GM21360 (cell line): ENCODE results near the gene STAM2.
"Not testable (repeated sequence)": the region's sequence is repeated elsewhere in the genome, so short reads cannot be mapped to it uniquely, and the experiment has no call there.

Source experiments
- ATAC-seq: cut with Tn5 transposase; IDR thresholded peaks from one replicate; pipeline ENCODE4 v1.9.1; 2021; ENCODE audit warnings: mild to moderate bottlenecking, moderate library complexity; ENCODE audit not compliant: unreplicated experiment

STAM2 gene

DNA sequence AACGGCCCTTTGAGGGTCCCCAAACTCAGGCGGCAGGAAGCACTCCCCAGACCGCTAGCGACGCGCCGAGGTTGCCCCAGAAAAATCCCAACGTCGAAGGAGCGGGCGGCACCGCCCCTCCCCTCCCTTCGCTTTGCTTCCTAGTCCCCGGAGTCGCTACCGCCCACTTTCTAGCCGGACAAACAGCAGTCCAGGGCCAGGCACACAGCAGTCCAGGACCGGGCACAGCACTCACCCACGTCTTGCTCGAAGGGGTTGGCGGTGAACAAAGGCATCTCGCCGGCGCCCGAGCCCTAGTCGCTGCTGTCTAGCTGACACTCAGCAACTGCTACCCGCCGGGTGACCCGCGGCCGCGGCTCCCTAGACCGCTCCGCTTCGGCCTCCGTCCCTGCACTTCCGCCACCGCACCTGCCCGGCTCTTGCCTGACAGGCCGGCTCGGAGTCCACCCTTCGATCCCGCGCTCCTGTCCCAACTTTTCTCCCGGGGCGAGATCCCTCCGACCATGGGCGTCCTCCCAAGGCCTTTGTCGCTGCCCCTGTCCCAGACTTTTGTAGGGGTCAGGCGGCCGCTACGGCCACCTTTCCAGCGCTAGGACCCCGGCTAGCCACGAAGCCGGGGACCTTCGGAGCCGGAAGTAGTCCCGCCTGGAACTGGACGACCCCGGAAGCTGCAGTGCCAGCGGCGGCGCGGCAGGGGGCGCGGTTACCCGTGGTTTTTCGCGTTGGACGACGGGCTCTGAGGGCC is at the start of gene STAM2:
Gene STAM2, minus strand, starts transcription at position 396 of the 745 bp plus-strand sequence. Its CDS starts 121 bp downstream, at position 275.
- ATAC-seq = peak; percentile 73

DNA sequence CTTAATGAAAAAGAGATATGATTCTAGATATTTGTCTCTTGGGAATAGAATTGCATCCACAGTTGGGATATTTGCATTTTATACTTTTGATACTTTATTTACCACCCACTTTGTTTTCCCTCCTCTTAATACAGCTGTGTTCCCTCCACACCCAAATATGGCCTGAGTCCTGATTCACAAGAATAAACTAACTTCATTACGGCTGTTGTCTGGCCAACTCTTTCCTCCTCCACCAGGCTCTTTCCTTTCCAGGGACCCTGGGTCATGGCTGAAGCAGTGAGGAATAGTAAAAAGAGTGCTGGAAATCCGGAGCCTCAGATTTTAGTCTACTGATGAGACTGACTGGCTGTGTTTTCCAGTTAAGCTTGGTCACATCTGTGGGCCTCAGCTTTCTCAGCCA is 48.4 kb upstream of the STAM2 start:
- ATAC-seq = no peak

DNA sequence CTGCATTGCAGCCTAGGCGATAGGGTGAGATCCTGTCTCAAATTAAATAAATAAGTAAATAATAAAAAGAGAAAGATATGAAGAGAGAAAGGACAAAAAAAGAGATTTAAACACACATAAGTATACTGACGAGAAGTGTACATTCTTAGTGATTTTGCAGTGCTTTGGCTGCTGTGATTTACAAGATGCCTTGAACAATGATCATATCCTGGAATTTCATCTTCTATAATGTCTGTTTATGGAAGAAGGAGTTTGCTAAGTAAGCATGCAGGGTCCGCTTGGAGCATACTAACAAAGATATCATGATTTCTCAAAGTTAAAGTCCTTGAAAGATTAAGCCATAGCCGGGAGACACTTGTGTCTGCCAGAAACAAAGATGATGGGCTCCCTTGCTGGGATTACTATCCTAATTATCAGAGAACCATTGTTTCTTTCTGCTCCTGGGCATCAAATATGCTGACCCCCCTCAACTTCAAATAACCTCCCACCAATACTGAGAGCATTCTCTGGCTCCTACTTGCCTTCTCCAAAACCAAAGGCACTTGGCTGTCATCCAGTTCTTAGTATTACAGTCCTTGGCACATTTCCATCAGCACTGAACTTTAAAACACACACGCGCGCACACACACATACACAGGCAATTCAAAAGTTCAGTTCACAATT is 47.5 kb upstream of the STAM2 start:
- no peak for ATAC-seq

DNA sequence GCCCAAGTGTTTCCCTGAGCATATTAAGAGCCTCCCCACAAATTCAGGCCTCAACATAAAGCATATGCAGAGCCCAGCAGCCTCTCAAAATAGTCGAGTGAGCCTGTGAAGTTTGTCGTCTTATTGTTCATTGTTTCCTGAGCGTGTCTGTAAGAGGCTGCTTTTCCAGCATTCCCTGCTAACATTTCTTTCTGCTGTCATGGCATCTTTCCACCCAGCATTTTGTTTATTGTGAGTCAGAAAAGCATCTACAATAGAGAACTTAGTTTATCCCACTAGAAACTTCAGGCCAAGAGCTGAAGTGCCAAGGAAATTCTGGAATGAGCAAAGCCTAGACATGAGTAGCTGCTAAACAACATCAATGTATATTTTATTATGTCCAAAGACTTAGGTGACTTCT is 46.3 kb upstream of the STAM2 start:
- no peak for ATAC-seq

DNA sequence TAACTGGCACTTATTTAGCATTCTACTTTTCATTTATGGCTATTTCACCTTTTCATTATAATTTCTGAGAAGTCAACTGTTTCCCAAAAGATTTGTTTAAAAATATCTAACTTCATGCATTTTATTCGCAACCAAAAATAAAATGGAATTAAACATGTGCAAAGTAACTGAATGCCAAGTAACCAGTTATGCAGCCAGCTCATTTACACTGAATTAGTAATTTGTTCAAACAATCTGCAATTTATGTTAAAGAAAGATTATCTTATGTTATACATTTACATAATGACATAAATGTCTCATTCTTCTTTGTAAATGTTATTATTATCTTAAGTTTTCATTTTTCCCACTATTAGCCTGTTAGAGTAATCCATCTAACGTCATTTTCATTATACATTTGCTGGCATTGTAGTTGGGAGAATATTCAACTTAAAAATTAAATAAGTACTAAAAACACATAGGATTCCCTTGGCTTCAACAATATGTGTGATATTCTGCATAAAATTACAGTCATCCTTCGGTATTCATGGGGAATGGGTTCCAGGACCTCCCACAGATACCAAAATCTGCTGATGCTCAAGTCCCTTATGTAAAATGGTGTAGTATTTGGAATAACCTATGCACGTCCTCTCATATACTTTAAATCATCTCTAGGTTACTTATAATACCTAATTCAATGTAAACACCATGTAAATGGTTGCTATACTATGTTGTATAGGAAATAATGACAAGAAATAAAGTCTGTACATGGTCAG is 43.7 kb upstream of the STAM2 start:
- no peak for ATAC-seq

DNA sequence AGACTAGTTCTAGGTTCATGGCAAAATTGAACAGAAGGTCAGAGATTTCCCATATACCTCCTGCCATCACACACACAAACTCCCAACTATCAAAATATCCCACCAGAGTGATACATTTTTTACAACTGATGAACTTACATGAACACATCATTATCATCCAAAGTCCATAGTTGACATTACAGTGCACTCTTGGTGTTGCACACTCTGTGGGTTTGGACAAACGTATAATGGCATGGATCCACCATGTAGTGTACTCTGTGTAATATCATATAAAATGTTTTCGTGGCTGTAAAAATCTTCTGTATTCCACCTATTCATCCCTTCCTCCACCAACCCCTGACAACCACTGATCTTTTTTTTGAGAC is 25.9 kb upstream of the STAM2 start:
- no peak for ATAC-seq

DNA sequence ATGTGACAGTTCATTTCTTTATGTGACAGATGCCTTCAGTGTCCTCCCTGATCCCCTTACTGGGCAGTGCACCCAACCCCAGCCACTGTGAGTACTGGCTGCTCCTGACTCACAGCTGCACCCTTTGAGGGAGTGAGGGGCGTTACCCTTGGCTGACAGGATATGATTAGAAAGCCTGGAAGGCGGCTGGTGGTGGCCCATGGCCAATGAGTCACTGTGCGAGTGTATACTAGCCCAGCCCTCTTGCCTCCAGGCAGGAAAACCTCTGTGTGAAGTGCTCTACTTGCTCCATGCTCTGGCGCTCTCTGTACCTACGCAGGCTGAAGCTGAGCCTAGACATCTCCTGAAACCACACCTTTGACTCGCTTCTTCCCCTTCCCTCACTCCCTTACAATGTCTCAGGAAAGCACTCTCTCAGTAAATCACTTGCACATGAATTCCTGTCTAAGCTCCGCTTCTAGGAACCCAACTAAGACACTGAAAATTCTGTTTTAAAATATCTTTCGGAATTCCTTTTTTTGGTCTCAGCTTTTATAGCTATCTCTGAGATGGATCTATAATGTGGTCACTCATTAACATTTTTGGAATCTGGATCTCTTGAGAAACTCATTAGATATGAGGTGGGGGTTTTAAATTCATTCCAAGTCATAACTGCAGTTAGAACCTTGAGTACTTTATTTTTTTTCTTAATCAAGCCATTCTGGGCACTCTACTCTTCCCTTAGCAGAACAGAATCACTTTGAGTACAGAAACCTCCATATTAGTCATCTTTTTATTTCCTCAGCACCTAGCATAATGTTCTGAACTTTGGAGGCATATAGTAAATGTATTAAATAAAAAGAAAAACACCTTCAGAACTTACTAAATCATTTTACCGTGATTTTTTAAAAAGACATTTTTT is 25.3 kb upstream of the STAM2 start:
- peak; percentile 62 for ATAC-seq

DNA sequence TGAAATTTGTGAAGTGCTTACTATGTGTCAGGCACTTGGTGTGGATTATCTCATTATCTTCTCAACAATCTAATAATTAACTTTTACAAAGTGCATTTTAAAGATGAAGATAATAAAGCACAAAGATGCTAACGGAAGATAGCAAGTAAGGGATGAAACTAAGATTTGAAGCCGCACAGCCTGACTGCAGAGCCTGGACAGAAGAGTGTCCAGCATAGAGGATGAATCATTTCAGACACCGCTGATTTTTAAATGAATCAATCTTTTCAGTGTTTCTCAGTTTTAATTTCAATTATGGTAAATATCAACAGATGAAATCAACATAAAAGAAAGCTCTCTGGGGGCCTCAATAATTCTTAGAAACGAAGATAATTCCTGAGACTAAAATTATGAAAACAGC is 24.5 kb upstream of the STAM2 start:
- no peak for ATAC-seq

DNA sequence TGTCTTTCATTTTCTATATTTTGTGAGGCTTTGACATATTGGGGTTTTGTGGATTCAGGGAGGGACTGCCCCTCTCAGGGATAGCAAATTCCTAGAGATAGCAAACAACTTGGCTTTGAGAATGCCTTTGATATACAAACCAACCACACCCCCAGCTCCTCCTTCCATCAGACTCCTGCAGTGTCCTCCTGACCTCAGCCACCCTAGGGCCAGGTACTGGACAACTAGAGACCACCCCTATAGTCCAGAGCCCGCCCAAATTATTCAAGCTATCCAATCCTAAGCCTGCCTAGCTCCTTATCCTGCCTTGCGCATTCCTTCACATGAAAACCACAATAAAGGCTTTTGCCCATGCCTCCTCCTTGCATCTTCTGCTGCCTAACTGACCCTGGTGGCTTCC is 22.9 kb upstream of the STAM2 start:
- no peak for ATAC-seq

DNA sequence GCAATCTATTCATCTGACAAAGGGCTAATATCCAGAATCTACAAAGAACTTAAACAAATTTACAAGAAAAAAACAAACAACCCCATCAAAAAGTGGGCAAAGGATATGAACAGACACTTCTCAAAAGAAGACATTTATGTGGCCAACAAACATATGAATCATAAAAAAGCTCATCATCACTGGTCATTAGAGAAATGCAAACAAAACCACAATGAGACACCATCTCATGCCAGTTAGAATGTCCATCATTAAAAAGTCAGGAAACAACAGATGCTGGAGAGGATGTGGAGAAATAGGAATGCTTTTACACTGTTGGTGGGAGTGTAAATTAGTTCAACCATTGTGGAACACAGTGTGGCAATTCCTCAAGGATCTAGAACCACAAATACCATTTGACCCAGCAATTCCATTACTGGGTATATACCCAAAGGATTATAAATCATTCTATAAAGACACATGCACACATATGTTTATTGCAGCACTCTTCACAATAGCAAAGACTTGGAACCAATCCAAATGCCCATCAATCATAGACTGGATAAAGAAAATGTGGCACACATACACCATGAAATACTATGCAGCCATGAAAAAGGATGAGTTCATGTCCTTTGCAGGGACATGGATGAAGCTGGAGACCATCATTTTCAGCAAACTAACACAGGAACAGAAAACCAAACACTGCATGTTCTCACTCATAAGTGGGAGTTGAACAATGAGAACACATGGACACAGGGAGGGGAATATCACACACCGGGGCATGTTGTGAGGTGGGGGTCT is 22.1 kb upstream of the STAM2 start:
- not testable (repeated sequence) for ATAC-seq

DNA sequence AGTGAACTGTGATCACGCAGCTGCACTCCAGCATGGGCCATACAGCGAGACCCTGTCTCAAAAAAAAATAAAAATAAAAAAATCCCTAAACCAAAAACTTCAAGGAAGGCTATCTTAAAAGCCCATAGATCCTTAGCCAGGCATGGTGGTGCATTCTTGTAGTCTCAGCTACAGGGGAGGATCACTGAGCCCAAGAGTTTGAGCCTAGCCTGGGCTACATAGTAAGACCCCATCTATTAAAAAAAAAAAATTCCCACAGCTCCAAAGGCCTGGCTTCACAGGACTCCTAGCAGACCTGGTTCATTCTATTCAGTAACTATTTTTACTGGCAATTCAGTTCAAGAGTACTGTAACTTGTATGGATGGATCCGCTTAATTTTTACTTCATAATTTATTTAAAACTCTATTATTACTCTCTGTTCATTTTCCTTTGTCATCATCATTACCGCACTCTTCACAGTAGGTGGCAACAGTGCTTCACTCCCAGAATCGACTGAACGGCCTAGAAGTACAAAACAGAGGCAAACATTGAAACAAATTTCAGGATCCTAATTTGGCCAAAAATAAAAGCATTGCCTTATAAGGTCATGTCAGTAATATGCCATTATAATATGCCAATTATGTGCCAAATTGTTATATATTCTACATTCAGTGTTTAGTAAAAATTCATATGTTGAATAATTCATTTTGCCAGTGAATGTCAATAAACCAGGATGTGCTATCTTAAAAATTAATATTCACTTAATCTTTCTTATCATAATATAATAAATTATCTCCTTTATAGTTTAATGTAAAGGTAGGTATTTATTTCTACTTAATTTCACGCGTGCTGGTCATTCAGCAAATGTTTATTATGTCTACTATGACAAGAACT is 14.3 kb upstream of the STAM2 start:
- no peak for ATAC-seq

DNA sequence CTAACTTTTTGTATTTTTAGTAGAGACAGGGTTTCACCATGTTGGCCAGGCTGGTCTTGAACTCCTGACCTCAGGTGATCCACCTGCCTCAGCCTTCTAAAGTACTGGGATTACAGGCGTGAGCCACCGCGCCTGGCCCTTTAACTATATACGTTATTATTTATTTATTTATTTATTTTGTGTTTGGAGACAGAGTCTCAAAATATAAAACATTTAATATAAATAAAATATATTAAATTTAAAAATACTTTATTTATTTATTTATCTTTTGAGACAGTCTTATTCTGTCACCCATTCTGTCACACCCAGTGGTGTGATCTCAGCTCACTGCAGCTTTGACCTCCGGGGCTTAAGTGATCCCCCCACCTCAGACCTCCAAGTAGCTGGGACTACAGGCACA is 11.2 kb upstream of the STAM2 start:
- ATAC-seq = not testable (repeated sequence)

DNA sequence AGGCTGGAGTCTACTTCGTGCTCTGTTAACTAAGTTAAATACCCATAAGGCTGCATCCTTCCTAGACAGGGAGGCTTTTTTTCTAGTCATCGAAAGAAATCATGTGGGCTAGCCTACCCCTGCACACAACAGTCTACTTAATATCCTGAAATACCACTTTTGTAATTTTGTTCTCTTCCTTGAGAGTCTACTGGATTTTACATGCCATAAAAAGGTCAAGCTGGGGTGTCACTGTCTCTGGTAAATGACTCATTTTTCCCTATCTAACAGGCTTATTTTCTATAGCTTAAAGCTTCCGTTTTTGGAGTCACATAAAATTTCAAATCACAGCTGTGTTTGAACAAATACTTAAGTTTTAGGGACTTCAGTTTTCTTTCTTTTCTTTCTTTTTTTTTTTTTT is 10.7 kb upstream of the STAM2 start:
- ATAC-seq = no peak

DNA sequence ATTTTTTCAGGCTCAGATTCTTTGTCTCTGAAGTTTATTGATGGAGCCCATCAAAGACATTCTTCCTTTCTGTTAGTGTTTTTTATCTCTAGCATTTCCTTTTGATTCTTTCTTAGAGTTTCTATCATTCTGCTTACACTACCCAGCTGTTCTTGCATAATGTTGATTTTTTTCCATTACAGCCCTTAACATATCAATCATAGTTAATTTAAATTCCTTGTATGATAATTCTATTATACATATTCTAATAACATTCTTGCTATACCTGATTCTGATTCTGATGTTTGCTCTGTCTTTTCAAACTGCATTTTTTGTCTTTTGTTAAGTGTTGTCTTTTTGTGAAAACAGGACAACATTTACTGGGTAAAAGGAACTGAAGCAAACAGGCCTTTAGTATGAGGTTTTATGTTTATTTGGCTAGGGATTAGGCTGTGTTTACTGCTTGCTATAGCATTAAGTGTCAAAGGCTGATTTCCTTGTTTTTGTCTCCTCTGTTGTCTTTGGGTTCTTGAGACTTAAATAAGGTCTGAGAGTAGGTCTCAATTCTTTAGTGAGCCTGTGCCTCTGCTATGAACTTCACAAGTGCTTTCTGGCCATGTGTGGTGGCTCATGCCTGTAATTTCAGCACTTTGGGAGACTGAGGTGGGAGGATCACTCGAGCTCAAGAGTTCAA is 8.0 kb upstream of the STAM2 start:
- no peak for ATAC-seq

DNA sequence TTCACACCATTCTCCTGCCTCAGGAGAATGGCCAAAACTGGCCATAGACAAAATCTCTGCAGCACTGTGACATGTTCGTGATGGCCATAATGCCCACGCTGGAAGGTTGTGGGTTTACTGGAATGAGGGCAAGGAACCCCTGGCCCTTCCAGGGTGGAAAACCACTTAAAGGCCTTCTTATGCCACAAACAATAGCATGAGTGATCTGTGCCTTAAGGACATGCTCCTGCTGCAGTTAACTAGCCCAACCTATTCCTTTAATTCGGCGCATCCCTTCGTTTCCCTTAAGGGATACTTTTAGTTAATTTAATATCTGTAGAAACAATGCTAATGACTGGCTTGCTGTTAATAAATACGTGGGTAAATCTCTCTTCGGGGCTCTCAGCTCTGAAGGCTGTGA is 2.1 kb upstream of the STAM2 start:
- ATAC-seq = not testable (repeated sequence)

DNA sequence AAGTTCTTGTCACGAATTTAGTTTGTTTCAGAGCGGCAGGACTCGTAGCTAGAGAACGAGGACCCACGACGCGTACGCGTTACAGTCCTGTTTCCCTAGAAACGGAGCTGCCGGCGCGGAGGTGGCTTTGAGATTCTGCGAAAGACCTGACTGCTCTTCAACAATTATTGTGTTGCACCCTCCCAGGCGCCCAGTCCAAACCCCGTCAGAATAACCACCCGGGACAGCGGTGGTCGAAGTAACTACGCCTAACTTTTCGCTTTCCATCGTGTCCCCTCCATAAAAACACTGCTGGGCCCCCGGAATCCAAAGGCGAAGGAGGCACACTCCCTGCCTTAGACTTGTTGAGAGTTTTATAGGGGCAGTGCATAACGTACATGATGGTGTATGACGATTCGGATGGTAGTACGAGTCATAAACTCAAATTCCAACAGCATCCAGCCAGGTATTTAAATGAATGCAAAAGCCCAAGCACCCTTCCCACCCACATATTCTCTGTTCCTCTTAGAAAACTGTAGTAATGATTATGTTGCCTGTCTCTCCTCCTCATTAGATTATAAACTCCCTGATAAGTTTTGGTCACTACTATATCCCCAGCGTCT is 651 bp upstream of the STAM2 start:
- ATAC-seq = peak; percentile 33

DNA sequence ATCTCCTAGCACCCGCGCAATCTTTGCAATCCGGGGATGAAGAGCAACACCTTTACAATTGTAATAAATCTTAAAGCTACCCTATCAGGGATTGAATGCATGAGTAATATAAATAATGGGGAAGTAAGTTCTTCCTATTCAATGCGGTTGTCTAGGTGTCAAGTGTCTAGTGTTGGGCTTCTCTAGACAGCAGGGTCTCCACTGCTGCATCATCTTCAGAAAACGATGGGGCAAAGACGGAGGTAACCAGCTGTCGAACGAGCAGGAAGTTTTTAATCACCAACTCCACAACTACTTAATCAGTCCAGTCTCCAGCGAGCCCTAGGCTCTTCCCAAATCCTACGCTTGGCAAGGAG is 573 bp downstream of the STAM2 start:
- peak; percentile 23 for ATAC-seq

DNA sequence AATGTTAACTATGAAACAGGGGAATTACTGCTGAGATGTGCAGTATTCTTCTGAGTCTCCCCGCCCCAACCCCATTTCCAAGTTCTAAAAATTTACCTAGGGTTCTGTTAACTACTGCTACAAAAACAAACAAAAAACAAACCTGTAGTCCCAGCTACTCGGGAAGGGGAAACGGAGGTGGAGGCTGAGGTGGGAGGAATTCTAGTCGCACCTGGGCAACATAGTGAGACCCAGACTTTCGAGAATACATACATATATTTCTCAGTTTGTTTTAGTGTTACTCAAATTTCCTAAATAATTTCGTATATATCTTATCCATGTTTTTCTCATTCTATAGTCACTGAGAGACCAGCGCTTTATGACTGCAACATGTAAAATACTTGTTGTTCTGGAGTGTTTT is 989 bp downstream of the STAM2 start:
- no peak for ATAC-seq
